Measurements from ENCODE around the gene LGALS13.

The LGALS13 gene

DNA sequence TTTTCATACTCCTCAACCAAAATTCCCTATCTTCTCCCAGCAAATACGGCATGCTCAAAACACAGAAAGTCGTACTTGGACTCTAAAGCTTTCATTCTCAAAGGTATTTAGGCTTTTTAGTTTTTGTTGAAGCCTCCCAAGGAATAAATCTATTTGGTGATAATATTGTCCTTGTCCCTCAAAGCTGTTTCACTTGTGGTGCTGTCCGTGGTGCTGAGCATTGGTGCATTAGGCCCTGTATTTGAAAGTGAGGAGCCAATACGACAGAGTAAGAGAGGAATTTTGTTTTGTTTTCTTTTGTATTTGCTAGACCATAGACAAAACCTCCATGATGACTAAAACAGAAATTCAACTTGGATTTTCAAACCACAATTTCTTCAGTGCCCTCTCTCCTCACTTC lies 3.2 kb upstream of the LGALS13 start:
- H3K9me2 ChIP-seq (replicated peaks; ENCODE audit: control insufficient read depth, low read length), result no peaks in the 10 kb centered on the region
- H3K9me3 ChIP-seq (ENCODE audit: control insufficient read depth, insufficient read depth, low read length), result no peaks in the 10 kb centered on the region
- no peak for TF ChIP-seq EZH2phosphoT487 (IDR thresholded peaks at IDR 0.05; ENCODE audit: borderline replicate concordance, low read length)
- TF ChIP-seq, protein P1, sequence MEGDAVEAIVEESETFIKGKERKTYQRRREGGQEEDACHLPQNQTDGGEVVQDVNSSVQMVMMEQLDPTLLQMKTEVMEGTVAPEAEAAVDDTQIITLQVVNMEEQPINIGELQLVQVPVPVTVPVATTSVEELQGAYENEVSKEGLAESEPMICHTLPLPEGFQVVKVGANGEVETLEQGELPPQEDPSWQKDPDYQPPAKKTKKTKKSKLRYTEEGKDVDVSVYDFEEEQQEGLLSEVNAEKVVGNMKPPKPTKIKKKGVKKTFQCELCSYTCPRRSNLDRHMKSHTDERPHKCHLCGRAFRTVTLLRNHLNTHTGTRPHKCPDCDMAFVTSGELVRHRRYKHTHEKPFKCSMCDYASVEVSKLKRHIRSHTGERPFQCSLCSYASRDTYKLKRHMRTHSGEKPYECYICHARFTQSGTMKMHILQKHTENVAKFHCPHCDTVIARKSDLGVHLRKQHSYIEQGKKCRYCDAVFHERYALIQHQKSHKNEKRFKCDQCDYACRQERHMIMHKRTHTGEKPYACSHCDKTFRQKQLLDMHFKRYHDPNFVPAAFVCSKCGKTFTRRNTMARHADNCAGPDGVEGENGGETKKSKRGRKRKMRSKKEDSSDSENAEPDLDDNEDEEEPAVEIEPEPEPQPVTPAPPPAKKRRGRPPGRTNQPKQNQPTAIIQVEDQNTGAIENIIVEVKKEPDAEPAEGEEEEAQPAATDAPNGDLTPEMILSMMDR (IDR thresholded peaks at IDR 0.05; ENCODE audit: low read depth, low read length, poor library complexity, severe bottlenecking), result no peak
- H3K4me2 ChIP-seq (ENCODE audit: low read length), result no peak overlapping the region
- no peaks in the 10 kb centered on the region for H3K4me1 ChIP-seq (ENCODE audit: control insufficient read depth, low read length)
- H4K20me1 ChIP-seq (ENCODE audit: control insufficient read depth, insufficient read depth, low read depth, low read length), result no peaks in the 10 kb centered on the region
- no peaks in the 10 kb centered on the region for H3F3A ChIP-seq (ENCODE audit: control insufficient read depth, insufficient read depth)
- no peaks in the 10 kb centered on the region for H3K79me2 ChIP-seq (ENCODE audit: control insufficient read depth, low read length)
- no peaks in the 10 kb centered on the region for H3K36me3 ChIP-seq (ENCODE audit: control insufficient read depth, low read length)
- H3K4me3 ChIP-seq (ENCODE audit: low read length), result no peak overlapping the region
- no peaks in the 10 kb centered on the region for H3K27me3 ChIP-seq (ENCODE audit: control insufficient read depth, low read length)
- H3K27ac ChIP-seq (ENCODE audit: low read depth, low read length), result no peak overlapping the region

DNA sequence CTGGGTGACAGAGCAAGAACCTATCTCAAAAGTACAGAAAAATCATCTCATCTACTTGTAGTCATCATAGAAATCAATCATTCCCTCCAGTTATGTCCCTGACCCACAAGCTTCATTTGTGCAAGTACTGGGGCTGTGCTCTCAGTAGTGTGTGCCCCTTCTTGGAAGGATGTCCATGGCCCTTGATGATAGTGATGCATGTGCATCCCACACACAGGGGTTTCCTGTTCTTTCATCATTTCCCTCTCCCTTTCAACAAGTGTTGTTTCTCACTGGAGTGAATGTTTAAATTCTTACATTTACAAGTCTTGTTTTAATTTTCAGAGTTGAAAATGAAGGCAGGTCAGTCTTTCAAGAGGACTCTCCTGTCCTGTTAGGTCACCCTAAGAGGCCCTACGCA lies 1.5 kb downstream of the LGALS13 start:
- H3K4me1 ChIP-seq (ENCODE audit: control insufficient read depth, low read length), result no peaks in the 10 kb centered on the region
- no peak overlapping the region for H3K4me2 ChIP-seq (ENCODE audit: low read length)
- TF ChIP-seq, protein P1 (IDR thresholded peaks at IDR 0.05; ENCODE audit: low read depth, low read length, poor library complexity, severe bottlenecking), result no peak
- TF ChIP-seq EZH2phosphoT487 (IDR thresholded peaks at IDR 0.05; ENCODE audit: borderline replicate concordance, low read length), result no peak
- H3K79me2 ChIP-seq (ENCODE audit: control insufficient read depth, low read length), result no peaks in the 10 kb centered on the region
- no peaks in the 10 kb centered on the region for H4K20me1 ChIP-seq (ENCODE audit: control insufficient read depth, insufficient read depth, low read depth, low read length)
- H3K9me3 ChIP-seq (ENCODE audit: control insufficient read depth, insufficient read depth, low read length), result no peaks in the 10 kb centered on the region
- H3K9me2 ChIP-seq (replicated peaks; ENCODE audit: control insufficient read depth, low read length), result no peaks in the 10 kb centered on the region
- no peak overlapping the region for H3K4me3 ChIP-seq (ENCODE audit: low read length)
- no peaks in the 10 kb centered on the region for H3K36me3 ChIP-seq (ENCODE audit: control insufficient read depth, low read length)
- no peak overlapping the region for H3K27ac ChIP-seq (ENCODE audit: low read depth, low read length)
- peaks cover 6% of the 10 kb centered on the region for H3K27me3 ChIP-seq (ENCODE audit: control insufficient read depth, low read length)
- no peaks in the 10 kb centered on the region for H3F3A ChIP-seq (ENCODE audit: control insufficient read depth, insufficient read depth)

DNA sequence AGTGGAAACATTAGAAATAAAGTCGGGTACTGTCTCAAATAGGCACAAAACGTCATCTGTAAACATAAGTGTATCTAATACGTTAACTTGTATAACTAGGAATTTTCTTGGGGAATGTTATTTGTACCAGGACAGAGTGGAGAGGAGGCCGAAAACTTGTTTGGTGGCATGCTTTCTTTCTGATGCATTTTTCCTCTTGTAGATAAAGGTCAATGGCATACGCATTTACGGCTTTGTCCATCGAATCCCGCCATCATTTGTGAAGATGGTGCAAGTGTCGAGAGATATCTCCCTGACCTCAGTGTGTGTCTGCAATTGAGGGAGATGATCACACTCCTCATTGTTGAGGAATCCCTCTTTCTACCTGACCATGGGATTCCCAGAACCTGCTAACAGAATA lies 4.7 kb downstream of the LGALS13 start:
- H3K4me2 ChIP-seq (ENCODE audit: low read length), result no peak overlapping the region
- H3K36me3 ChIP-seq (ENCODE audit: control insufficient read depth, low read length), result no peaks in the 10 kb centered on the region
- no peaks in the 10 kb centered on the region for H3K79me2 ChIP-seq (ENCODE audit: control insufficient read depth, low read length)
- no peaks in the 10 kb centered on the region for H4K20me1 ChIP-seq (ENCODE audit: control insufficient read depth, insufficient read depth, low read depth, low read length)
- no peak overlapping the region for H3K27ac ChIP-seq (ENCODE audit: low read depth, low read length)
- no peaks in the 10 kb centered on the region for H3K9me2 ChIP-seq (replicated peaks; ENCODE audit: control insufficient read depth, low read length)
- no peaks in the 10 kb centered on the region for H3K4me1 ChIP-seq (ENCODE audit: control insufficient read depth, low read length)
- H3K4me3 ChIP-seq (ENCODE audit: low read length), result no peak overlapping the region
- H3F3A ChIP-seq (ENCODE audit: control insufficient read depth, insufficient read depth), result no peaks in the 10 kb centered on the region
- H3K27me3 ChIP-seq (ENCODE audit: control insufficient read depth, low read length), result peaks cover 6% of the 10 kb centered on the region
- no peak for TF ChIP-seq EZH2phosphoT487 (IDR thresholded peaks at IDR 0.05; ENCODE audit: borderline replicate concordance, low read length)
- TF ChIP-seq, protein P1 (IDR thresholded peaks at IDR 0.05; ENCODE audit: low read depth, low read length, poor library complexity, severe bottlenecking), result no peak
- no peaks in the 10 kb centered on the region for H3K9me3 ChIP-seq (ENCODE audit: control insufficient read depth, insufficient read depth, low read length)

DNA sequence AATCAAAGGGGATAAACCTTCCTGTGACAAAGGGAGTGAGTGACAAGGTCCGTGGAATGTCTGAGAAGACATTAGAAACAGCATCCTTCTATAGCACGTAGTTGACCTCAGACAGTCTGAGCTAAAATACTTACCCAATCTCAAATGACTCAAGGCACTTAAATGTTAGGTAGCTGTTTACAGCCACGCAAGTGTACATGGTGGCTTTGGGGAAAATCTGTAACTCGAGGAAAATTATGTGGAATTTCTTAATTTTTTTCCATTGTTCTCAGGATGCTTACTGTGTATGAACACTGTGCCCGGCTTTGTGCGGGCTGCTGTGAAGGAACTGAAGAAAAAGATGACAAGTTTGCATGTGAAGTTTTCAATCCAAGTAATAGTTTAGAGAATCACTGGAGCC lies 5.2 kb downstream of the LGALS13 start:
- Histone ChIP-seq H4K20me1 (ENCODE audit: control insufficient read depth, insufficient read depth, low read depth, low read length) (no peaks in the 10 kb centered on the region), H3K9me2 (replicated peaks; ENCODE audit: control insufficient read depth, low read length) (no peaks in the 10 kb centered on the region), H3K9me3 (ENCODE audit: control insufficient read depth, insufficient read depth, low read length) (no peaks in the 10 kb centered on the region), H3K4me1 (ENCODE audit: control insufficient read depth, low read length) (no peaks in the 10 kb centered on the region), H3K36me3 (ENCODE audit: control insufficient read depth, low read length) (no peaks in the 10 kb centered on the region), H3K4me2 (ENCODE audit: low read length) (no peak overlapping the region), H3F3A (ENCODE audit: control insufficient read depth, insufficient read depth) (no peaks in the 10 kb centered on the region), H3K79me2 (ENCODE audit: control insufficient read depth, low read length) (no peaks in the 10 kb centered on the region), H3K27me3 (ENCODE audit: control insufficient read depth, low read length) (peaks cover 6% of the 10 kb centered on the region), H3K4me3 (ENCODE audit: low read length) (no peak overlapping the region), H3K27ac (ENCODE audit: low read depth, low read length) (no peak overlapping the region)
- TF ChIP-seq, protein P1 (IDR thresholded peaks at IDR 0.05; ENCODE audit: low read depth, low read length, poor library complexity, severe bottlenecking), result no peak

All from DOHH2 (cell line).